HPDE6-E6E7 (cell line): Measurements from ENCODE around the gene ST6GALNAC2.
"Not testable (repeated sequence)": the region's sequence is repeated elsewhere in the genome, so short reads cannot be mapped to it uniquely, and the experiment has no call there.

Experiments
- DNase-seq: peaks from one replicate; pipeline ENCODE4 v3.0.0; 2011; ENCODE audit warnings: missing footprints; ENCODE audit errors: extremely low spot score

Gene ST6GALNAC2

GRCh38 chr17:76585649-76586593, at the start of gene ST6GALNAC2:
Gene ST6GALNAC2, minus strand, starts transcription at chr17:76585860. Its CDS starts 52 bp downstream, at chr17:76585808.
- DNase-seq: peak; percentile 55

DNA sequence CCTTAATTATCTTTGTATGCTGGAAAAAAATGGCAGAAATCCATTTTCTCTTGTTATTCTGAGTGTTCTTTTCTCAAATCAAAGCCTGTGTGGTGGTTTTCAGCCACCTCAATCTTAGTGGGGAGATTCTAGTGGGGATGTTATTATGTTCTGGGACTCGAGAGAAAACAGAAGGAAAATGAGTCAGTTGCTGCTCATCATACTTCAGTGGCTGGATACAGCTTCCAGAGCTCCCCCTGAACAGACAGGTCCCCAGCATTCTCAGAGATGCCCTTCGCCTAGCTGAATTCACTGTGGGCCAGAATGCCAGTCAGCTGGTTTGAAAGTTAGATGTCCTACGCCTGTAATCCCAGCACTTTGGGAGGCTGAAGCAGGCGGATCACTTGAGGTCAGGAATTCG, 49.4 kb upstream of the ST6GALNAC2 start:
- no peak for DNase-seq

- no peak for DNase-seq
Observed at GRCh38 chr17:76633628-76634328, 48.1 kb upstream of the ST6GALNAC2 start.

- DNase-seq: no peak
Observed at GRCh38 chr17:76631821-76632565, 46.3 kb upstream of the ST6GALNAC2 start.

- DNase-seq: no peak
Observed at GRCh38 chr17:76630151-76630550, 44.5 kb upstream of the ST6GALNAC2 start.

- DNase-seq: no peak
Observed at GRCh38 chr17:76627510-76627909, 41.9 kb upstream of the ST6GALNAC2 start.

GRCh38 chr17:76626442-76626841, 40.8 kb upstream of the ST6GALNAC2 start:
- no peak for DNase-seq

DNA sequence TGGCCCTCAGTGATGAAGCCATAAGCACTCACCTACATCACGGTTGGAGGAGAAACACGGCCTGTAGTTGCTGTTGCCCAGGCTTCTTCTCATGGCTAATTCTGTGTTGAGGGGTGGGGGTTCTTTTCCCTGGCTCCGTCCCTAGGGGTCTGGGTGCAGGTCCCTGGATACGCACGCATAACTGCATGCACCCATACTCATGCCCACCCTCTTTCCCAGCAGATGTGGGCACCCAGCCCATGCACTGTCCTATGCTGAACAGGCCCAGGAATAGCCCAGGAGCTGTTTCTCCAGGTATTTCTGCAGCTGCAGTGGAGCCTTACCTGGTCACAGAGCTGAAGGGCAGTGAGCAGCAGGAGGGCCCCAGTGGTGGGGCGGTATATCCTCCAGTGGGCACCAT, 39.8 kb upstream of the ST6GALNAC2 start:
- no peak for DNase-seq

DNA sequence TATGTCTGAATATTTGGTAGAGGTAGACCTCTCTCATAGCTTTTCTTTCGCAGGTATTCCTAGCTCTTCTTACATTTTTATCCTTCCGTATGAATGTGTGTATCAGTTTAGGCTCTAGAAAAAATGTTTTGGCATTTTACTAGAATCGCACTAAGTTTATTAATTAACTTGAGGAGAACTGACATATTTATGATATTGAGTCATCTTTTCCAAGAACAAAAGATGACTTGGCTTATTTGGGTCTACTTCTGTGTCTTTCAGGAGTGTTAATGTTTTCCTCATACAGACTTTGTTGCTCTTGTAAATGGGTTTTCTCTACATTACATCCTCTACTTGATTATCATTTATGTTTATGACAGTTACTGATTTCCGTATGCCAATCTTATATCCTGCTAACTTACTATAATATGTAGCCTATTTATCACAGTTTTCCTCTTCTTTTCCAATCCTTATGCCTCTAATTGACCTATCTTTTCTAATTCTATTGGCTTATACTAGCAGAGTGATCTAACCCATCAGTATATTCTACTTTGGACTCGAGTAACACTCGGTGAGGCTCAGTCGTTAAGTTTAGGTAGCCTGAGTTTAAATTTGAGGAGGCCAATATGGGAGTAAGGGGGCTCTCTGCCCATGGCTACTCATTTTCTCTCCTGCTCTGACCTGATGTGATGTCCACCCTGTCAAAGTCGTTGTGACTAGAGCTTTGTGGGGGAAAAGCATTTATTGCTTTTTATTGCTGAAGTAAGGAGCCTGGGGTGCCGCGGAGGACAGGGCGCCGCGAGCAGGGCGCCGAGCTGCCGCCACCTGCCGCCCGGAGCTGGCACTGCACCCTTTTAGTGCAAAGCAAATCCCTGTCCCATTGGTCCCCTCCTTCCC, 37.8 kb upstream of the ST6GALNAC2 start:
- peak; percentile 58 for DNase-seq

GRCh38 chr17:76617838-76618237, 32.2 kb upstream of the ST6GALNAC2 start:
- no peak for DNase-seq

GRCh38 chr17:76614912-76615617, 29.4 kb upstream of the ST6GALNAC2 start:
- no peak for DNase-seq

DNA sequence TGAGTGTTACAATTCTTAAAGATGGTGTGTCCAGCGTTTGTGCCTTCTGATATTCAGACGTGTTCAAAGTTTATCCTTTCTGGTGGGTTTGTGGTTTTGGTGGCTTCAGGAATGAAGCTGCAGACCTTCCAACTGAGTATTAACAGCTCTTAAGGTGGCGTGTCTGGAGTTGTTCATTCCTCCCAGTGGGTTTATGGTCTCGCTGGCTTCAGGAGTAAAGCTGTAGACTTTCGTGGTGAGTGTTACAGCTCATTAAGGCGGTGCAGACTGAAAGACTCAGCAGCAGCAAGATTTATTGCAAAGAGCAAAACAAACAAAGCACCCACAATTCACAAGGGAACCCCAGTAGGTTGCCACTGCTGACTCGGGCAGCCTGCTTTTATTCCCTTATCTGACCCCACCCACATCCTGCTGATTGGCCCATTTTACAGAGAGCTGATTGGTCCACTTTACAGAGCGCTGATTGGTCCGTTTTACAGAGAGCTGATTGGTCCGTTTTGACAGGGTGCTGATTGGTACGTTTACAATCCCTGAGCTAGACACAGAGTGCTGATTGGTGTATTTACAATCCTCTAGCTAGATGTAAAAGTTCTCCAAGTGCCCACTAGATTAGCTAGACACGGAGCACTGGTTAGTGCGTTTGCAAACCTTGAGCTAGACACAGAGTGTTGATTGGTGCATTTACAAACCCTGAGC, 28.6 kb upstream of the ST6GALNAC2 start:
- DNase-seq: not testable (repeated sequence)

DNA sequence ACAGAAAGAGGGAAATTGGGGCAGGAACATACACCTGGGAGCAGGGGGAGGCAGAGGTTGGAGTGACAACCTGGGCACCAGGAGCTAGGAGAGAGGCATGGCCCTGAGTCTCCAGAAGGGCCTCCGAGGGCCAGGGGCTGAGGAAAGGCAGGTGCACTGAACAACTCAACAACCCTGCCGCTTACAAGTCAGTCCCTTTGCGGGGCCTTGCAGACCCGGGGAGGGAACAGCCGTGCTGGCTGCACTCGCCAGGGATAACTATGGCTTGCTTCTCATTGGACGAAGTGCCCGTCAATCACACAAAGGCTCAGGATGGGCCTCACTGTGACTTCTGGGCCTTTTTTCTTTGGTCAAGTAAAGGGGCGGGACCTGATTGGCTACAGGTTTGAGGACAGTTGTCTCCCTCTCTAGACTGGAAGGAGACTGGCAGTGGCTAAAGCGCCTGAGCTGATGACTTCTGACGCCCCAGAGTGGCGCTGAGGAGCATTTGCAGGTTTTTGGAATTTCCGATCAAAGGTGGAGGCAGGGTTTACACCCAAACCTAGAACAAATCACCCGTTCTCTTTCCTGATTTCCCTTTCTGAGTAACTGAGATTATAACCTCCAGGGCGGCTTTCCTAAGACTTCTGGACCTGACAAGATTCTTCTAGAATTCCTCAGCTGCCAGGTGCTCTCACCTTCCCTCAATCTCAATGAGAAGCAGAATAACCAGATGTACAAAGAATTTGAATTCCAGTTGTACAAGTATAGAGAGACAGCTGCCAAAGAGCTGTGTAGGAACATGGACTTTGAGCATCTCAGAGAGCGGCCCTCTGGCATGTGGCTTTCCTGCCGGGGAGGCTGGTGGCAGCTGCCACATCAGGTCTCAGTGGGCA, 27.6 kb upstream of the ST6GALNAC2 start:
- DNase-seq: no peak

DNA sequence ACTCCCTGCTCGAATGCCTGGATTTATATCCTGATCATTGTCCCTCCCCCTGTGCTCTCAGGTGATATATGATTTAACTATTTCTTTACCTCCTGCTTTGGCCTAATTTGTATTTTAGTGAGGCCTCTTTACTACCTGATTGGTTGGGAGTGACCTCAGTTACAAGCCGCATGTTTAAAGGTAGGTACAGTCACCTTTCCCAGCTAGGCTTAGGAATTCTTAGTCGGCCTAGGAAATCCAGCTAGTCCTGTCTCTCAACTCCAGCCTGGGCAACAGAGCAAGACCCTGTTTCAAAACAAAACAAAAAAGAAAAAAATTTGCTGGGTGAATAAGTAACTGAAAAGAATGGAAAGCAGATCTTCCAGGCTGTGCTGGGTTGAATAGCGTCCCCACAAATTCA, 26.8 kb upstream of the ST6GALNAC2 start:
- no peak for DNase-seq

GRCh38 chr17:76611758-76612157, 26.1 kb upstream of the ST6GALNAC2 start:
- no peak for DNase-seq

GRCh38 chr17:76611080-76611749, 25.6 kb upstream of the ST6GALNAC2 start:
- not testable (repeated sequence) for DNase-seq

DNA sequence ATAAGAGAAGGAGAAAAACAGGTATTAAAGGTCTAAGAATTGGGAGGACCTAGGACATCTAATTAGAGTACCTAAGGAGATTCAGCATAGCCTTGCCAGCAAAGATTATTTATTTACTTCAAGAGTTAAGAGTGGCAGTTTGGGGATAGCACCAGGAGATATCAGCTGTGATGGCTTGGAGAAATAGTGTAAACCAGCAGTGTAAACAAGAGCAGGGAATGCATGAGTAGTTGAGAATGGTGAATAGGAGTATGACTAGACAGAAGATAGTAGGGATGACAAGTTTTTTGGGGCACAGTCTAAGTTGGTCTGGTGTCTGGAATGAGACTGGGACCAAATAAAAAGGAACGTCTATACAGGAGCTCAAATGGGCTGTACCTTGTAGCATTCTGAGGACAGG, 21.0 kb upstream of the ST6GALNAC2 start:
- DNase-seq: not testable (repeated sequence)

DNA sequence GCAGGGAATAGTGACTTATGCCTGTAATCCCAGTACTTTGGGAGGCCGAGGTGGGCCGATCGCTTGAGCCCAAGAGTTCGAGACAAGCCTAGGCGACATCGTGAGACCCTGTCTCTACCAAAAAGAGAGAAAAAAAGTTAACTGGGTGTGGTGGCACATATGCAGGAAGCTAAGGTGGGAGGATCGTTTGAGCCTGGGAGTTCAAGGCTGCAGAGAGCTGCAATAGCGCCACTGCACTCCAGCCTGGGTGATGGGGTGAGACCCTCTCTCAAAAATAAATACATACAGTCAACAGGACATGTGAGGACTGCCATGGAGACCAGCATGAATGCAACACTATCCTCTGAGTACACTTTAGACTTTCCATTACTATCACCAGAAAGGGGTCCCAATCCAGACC, 15.4 kb upstream of the ST6GALNAC2 start:
- no peak for DNase-seq
